ENCODE measurements around the gene DDX39A. TPM values are rescaled to one million over a fixed set of nuclear protein-coding genes. Genes with fewer than 3 reads are reported as not detected.

The DDX39A gene
- total and polyA plus RNA-seq, 2 of the 13 experiments (the other 11 are each of a cell fraction or from before 2014, with no cell fraction given): 34.6 to 90.4 TPM

DNA sequence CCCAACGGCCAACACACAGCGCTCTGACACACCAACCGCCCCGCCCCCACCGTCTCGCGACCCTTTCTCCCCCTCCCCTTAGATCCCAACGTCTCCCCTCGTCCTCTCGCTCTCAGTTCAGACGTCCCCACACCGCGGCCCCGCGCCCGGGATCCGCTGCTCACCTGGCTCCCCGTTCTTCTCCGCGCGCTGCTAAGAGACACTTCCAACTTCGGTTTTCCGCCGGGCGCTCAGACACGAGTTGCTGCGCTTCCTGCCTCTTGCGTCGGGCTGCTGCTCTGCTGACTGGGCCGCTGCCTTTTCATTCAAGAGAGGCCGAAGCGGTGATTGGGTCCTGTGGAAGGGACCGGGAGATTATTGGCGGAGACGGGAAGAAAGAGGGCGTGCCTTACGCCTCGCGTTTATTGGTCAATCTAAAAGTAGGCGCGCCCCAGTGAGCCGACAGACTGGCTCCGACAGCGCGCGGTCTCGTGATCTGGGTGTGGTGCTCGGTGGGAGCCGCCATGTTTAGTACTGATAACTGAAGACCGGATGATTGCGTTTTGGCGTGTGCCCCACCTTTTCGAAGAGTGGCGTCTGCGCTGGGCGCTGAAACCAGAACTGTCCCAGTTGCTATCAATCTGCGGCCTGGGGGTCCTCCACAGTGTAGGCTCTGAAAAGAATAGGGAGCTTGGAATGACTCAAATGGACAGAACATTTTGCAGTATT is at the start of gene DDX39A (continued):
- TF ChIP-seq, protein P1, sequence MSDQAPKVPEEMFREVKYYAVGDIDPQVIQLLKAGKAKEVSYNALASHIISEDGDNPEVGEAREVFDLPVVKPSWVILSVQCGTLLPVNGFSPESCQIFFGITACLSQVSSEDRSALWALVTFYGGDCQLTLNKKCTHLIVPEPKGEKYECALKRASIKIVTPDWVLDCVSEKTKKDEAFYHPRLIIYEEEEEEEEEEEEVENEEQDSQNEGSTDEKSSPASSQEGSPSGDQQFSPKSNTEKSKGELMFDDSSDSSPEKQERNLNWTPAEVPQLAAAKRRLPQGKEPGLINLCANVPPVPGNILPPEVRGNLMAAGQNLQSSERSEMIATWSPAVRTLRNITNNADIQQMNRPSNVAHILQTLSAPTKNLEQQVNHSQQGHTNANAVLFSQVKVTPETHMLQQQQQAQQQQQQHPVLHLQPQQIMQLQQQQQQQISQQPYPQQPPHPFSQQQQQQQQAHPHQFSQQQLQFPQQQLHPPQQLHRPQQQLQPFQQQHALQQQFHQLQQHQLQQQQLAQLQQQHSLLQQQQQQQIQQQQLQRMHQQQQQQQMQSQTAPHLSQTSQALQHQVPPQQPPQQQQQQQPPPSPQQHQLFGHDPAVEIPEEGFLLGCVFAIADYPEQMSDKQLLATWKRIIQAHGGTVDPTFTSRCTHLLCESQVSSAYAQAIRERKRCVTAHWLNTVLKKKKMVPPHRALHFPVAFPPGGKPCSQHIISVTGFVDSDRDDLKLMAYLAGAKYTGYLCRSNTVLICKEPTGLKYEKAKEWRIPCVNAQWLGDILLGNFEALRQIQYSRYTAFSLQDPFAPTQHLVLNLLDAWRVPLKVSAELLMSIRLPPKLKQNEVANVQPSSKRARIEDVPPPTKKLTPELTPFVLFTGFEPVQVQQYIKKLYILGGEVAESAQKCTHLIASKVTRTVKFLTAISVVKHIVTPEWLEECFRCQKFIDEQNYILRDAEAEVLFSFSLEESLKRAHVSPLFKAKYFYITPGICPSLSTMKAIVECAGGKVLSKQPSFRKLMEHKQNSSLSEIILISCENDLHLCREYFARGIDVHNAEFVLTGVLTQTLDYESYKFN (CRISPR knock-in tag; conservative IDR thresholded peaks at IDR 0.05): peak; percentile 41
- TF ChIP-seq ZNF337 (CRISPR knock-in tag; IDR thresholded peaks at IDR 0.05; ENCODE audit: borderline replicate concordance, low read depth) (no peak), FOXA1 (IDR thresholded peaks at IDR 0.05) (no peak), FOXA1 (CRISPR knock-in tag; IDR thresholded peaks at IDR 0.05) (no peak), ZNF501 (CRISPR knock-in tag; IDR thresholded peaks at IDR 0.05) (peak; percentile 60; the same call in 1 of the 2 replicates), ZNF781 (CRISPR knock-in tag; IDR thresholded peaks at IDR 0.05; ENCODE audit: borderline replicate concordance, not compliant biosample characterization) (peak; percentile 48), ZNF816 (CRISPR knock-in tag; IDR thresholded peaks at IDR 0.05; ENCODE audit: borderline replicate concordance) (0 out of 2 replicates have a peak, but pooled peaks have one; percentile 70), ZC3H13 (CRISPR knock-in tag; IDR thresholded peaks at IDR 0.05) (no peak; the same call in 1 of the 2 replicates), ZFP36L1 (CRISPR knock-in tag; IDR thresholded peaks at IDR 0.05) (peak; percentile 75), CCDC6 (CRISPR knock-in tag; IDR thresholded peaks at IDR 0.05) (peak; percentile 23; the same call in 1 of the 2 replicates), ZNF350 (CRISPR knock-in tag; IDR thresholded peaks at IDR 0.05; ENCODE audit: borderline replicate concordance, low read depth) (peak; percentile 67; the same call in 1 of the 2 replicates)
- TF ChIP-seq, protein P2, sequence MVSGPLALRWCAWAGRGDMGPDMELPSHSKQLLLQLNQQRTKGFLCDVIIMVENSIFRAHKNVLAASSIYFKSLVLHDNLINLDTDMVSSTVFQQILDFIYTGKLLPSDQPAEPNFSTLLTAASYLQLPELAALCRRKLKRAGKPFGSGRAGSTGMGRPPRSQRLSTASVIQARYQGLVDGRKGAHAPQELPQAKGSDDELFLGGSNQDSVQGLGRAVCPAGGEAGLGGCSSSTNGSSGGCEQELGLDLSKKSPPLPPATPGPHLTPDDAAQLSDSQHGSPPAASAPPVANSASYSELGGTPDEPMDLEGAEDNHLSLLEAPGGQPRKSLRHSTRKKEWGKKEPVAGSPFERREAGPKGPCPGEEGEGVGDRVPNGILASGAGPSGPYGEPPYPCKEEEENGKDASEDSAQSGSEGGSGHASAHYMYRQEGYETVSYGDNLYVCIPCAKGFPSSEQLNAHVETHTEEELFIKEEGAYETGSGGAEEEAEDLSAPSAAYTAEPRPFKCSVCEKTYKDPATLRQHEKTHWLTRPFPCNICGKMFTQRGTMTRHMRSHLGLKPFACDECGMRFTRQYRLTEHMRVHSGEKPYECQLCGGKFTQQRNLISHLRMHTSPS (CRISPR knock-in tag; IDR thresholded peaks at IDR 0.05; ENCODE audit: low read depth): 0 out of 2 replicates have a peak, but pooled peaks have one; percentile 42
